IPS-15b (cell line): ENCODE measurements around the gene DENND4B.

Experiments used
- H3K27me3 ChIP-seq: one replicate; pipeline ENCODE4 v1.6.1; 2013; ENCODE audit warnings: low read length; ENCODE audit not compliant: control insufficient read depth, insufficient read depth
- H3K36me3 ChIP-seq: one replicate; pipeline ENCODE4 v1.6.1; 2013; ENCODE audit warnings: low read length; ENCODE audit not compliant: control insufficient read depth, insufficient read depth
- H3K4me1 ChIP-seq: one replicate; pipeline ENCODE4 v1.6.1; 2013; ENCODE audit warnings: mild to moderate bottlenecking, low read length; ENCODE audit not compliant: control insufficient read depth, insufficient read depth
- H3K4me3 ChIP-seq: one replicate; pipeline ENCODE4 v1.5.1; 2013; ENCODE audit warnings: low read depth, low read length
- H3K9ac ChIP-seq: one replicate; pipeline ENCODE4 v1.6.1; 2013; ENCODE audit warnings: low read depth, mild to moderate bottlenecking, low read length
- H3K9me3 ChIP-seq: one replicate; pipeline ENCODE4 v1.6.1; 2013; ENCODE audit warnings: mild to moderate bottlenecking, low read length; ENCODE audit not compliant: control insufficient read depth, insufficient read depth

DENND4B gene

GRCh38 chr1:153946622-153947241 is at the start of gene DENND4B:
TSS of gene DENND4B (minus strand) at chr1:153946718. CDS start at chr1:153944374, 2,344 bp downstream.
- peaks cover 27% of the 10 kb centered on the region for H3K36me3 ChIP-seq
- peak within 1 kb of the TSS; percentile 90 for H3K9ac ChIP-seq
- no peaks in the 10 kb centered on the region for H3K9me3 ChIP-seq
- H3K27me3 ChIP-seq: no peaks in the 10 kb centered on the region
- H3K4me3 ChIP-seq: peak within 1 kb of the TSS; percentile 78
- H3K4me1 ChIP-seq: peaks cover 4% of the 10 kb centered on the region

GRCh38 chr1:153995640-153996039 is 49.1 kb upstream of the DENND4B start:
- Histone ChIP-seq H3K4me3 (no peak overlapping the region), H3K4me1 (no peaks in the 10 kb centered on the region), H3K36me3 (peaks cover 20% of the 10 kb centered on the region), H3K9me3 (no peaks in the 10 kb centered on the region), H3K27me3 (no peaks in the 10 kb centered on the region), H3K9ac (no peak overlapping the region)

- Histone ChIP-seq H3K9ac (no peak overlapping the region), H3K36me3 (peaks cover 20% of the 10 kb centered on the region), H3K4me1 (no peaks in the 10 kb centered on the region), H3K4me3 (no peak overlapping the region), H3K9me3 (no peaks in the 10 kb centered on the region), H3K27me3 (no peaks in the 10 kb centered on the region)
Observed at GRCh38 chr1:153995202-153995601, 48.7 kb upstream of the DENND4B start.

- H3K9ac ChIP-seq: peak overlapping the region; percentile 100
- H3K4me3 ChIP-seq: peak overlapping the region; percentile 98
- H3K27me3 ChIP-seq: no peaks in the 10 kb centered on the region
- H3K36me3 ChIP-seq: peaks cover 20% of the 10 kb centered on the region
- no peaks in the 10 kb centered on the region for H3K4me1 ChIP-seq
- no peaks in the 10 kb centered on the region for H3K9me3 ChIP-seq
Observed at GRCh38 chr1:153991806-153992205, 45.3 kb upstream of the DENND4B start.

- Histone ChIP-seq H3K36me3 (peaks cover 20% of the 10 kb centered on the region), H3K4me3 (peak overlapping the region; percentile 98), H3K9me3 (no peaks in the 10 kb centered on the region), H3K9ac (peak overlapping the region; percentile 100), H3K27me3 (no peaks in the 10 kb centered on the region), H3K4me1 (peaks cover 3% of the 10 kb centered on the region)
Observed at GRCh38 chr1:153991151-153991630, 44.7 kb upstream of the DENND4B start.

GRCh38 chr1:153990468-153991150 is 44.1 kb upstream of the DENND4B start, which contains the start of gene RPS27:
TSS of gene RPS27 (plus strand) at chr1:153990762. CDS start at chr1:153990797, 35 bp downstream.
- H3K27me3 ChIP-seq: no peaks in the 10 kb centered on the region
- peaks cover 20% of the 10 kb centered on the region for H3K36me3 ChIP-seq
- H3K9me3 ChIP-seq: no peaks in the 10 kb centered on the region
- H3K4me3 ChIP-seq: peak within 1 kb of the TSS; percentile 98
- H3K9ac ChIP-seq: peak within 1 kb of the TSS; percentile 100
- peaks cover 3% of the 10 kb centered on the region for H3K4me1 ChIP-seq

- no peaks in the 10 kb centered on the region for H3K9me3 ChIP-seq
- H3K9ac ChIP-seq: no peak overlapping the region
- peaks cover 14% of the 10 kb centered on the region for H3K4me1 ChIP-seq
- peaks cover 16% of the 10 kb centered on the region for H3K36me3 ChIP-seq
- H3K27me3 ChIP-seq: no peaks in the 10 kb centered on the region
- no peak overlapping the region for H3K4me3 ChIP-seq
Observed at GRCh38 chr1:153987621-153988020, 41.1 kb upstream of the DENND4B start.

- H3K9ac ChIP-seq: peak within 1 kb of the TSS; percentile 95
- peaks cover 19% of the 10 kb centered on the region for H3K36me3 ChIP-seq
- no peaks in the 10 kb centered on the region for H3K9me3 ChIP-seq
- H3K4me3 ChIP-seq: peak within 1 kb of the TSS; percentile 68
- H3K4me1 ChIP-seq: peaks cover 14% of the 10 kb centered on the region
- H3K27me3 ChIP-seq: no peaks in the 10 kb centered on the region
Observed at GRCh38 chr1:153985941-153986761, 39.6 kb upstream of the DENND4B start, which contains the start of gene RAB13. TSS of gene RAB13 (minus strand) at chr1:153986339. CDS start at chr1:153986236, 103 bp downstream.

- peaks cover 14% of the 10 kb centered on the region for H3K4me1 ChIP-seq
- peak overlapping the region; percentile 68 for H3K4me3 ChIP-seq
- H3K27me3 ChIP-seq: no peaks in the 10 kb centered on the region
- peaks cover 19% of the 10 kb centered on the region for H3K36me3 ChIP-seq
- H3K9me3 ChIP-seq: no peaks in the 10 kb centered on the region
- H3K9ac ChIP-seq: peak overlapping the region; percentile 95
Observed at GRCh38 chr1:153985341-153985912, 38.9 kb upstream of the DENND4B start.

- Histone ChIP-seq H3K36me3 (peaks cover 23% of the 10 kb centered on the region), H3K4me3 (peak overlapping the region; percentile 68), H3K4me1 (peaks cover 14% of the 10 kb centered on the region), H3K9me3 (no peaks in the 10 kb centered on the region), H3K27me3 (no peaks in the 10 kb centered on the region), H3K9ac (no peak overlapping the region)
Observed at GRCh38 chr1:153984123-153984894, 37.8 kb upstream of the DENND4B start.
